Occipital lobe (tissue), 2 donors: ENCODE data around the gene OCRL. TPM values are rescaled to one million over a fixed set of nuclear protein-coding genes. Genes with fewer than 3 reads are reported as not detected.

Source experiments
- DNase-seq: peaks from one replicate; lab custom pipeline; 2025; lab: John Stamatoyannopoulos, UW
- total RNA-seq: library from RNA; depleted of rRNA; stranded (reverse); fragments of >200 nt; gene quantifications from one replicate; pipeline ENCODE4 v1.2.3, GENCODE V29; 2014

OCRL gene
- total RNA-seq = 33.4 TPM

GRCh38 chrX:129540068-129540653 lies at the start of gene OCRL:
TSS of gene OCRL (plus strand) at chrX:129540259. CDS start at chrX:129540440, 181 bp downstream.
- DNase-seq = peak; percentile 64

GRCh38 chrX:129490330-129490729 lies 49.7 kb upstream of the OCRL start:
- DNase-seq = no peak

- DNase-seq = no peak
These were observed 46.4 kb upstream of the OCRL start for GRCh38 chrX:129493643-129494042.

GRCh38 chrX:129494887-129495286 lies 45.2 kb upstream of the OCRL start:
- no peak for DNase-seq

- DNase-seq = no peak
These were observed 44.2 kb upstream of the OCRL start for GRCh38 chrX:129495900-129496299.

- DNase-seq = no peak
These were observed 43.4 kb upstream of the OCRL start for GRCh38 chrX:129496625-129497024.

GRCh38 chrX:129497146-129497843 lies 42.8 kb upstream of the OCRL start:
- DNase-seq = no peak

- DNase-seq = no peak
These were observed 29.7 kb upstream of the OCRL start for GRCh38 chrX:129510331-129510730.

GRCh38 chrX:129511689-129512088 lies 28.4 kb upstream of the OCRL start:
- no peak for DNase-seq

- no peak for DNase-seq
These were observed 27.6 kb upstream of the OCRL start for GRCh38 chrX:129512409-129512808.

- DNase-seq = no peak
These were observed 23.7 kb upstream of the OCRL start for GRCh38 chrX:129516402-129516801.

- no peak for DNase-seq
These were observed 19.9 kb upstream of the OCRL start for GRCh38 chrX:129520151-129520550.

GRCh38 chrX:129522184-129523078 lies 17.6 kb upstream of the OCRL start:
- DNase-seq = peak; percentile 11

- peak; percentile 6 for DNase-seq
These were observed 16.8 kb upstream of the OCRL start, which contains the start of gene SMARCA1 for GRCh38 chrX:129523079-129523911. TSS of gene SMARCA1 (minus strand) at chrX:129523490. CDS start at chrX:129523370, 120 bp downstream.

GRCh38 chrX:129524250-129524850 lies 15.7 kb upstream of the OCRL start:
- DNase-seq = no peak

GRCh38 chrX:129525162-129525561 lies 14.9 kb upstream of the OCRL start:
- no peak for DNase-seq

- no peak for DNase-seq
These were observed 14.2 kb upstream of the OCRL start for GRCh38 chrX:129525896-129526295.

GRCh38 chrX:129529685-129530281 lies 10.3 kb upstream of the OCRL start:
- DNase-seq = no peak

- no peak for DNase-seq
These were observed 9.6 kb upstream of the OCRL start for GRCh38 chrX:129530410-129530809.

- DNase-seq = no peak
These were observed 8.9 kb upstream of the OCRL start for GRCh38 chrX:129531132-129531531.
